Body of pancreas (tissue), 4 donors: ENCODE results near the gene REG1A. TPM values are rescaled to one million over a fixed set of nuclear protein-coding genes. Genes with fewer than 3 reads are reported as not detected.

Source experiments
- ATAC-seq: fragments of 150-250 bp; one replicate; pipeline ENCODE4 v1.9.1; 2016
- DNase-seq, 4 donors: peaks; one replicate each; pipeline ENCODE4 v3.0.0-alpha.2; 2019
- H3K27ac ChIP-seq, 4 donors: fragments of 200-600 bp; sonication (generic); 1 replicate in 3 of 4; 2 replicates in 1 of 4; pipeline versions ENCODE4 v1.5.1 to v1.6.1; 2016 to 2019; ENCODE audit warnings: mild to moderate bottlenecking in 1 of 4, mixed read lengths in 1 of 4, moderate library complexity in 1 of 4
- H3K27me3 ChIP-seq, 2 donors: fragments of 200-600 bp; sonication (generic); one replicate each; pipeline ENCODE4 v1.6.0; 2016; ENCODE audit warnings: mild to moderate bottlenecking in 1 of 2
- H3K36me3 ChIP-seq, 2 donors: fragments of 200-600 bp; sonication (generic); replicated peaks in 1 of 2; 2 replicates each; pipeline ENCODE4 v1.5.1; 2016; ENCODE audit warnings: low read depth in 2 of 2; ENCODE audit not compliant: insufficient read depth in 1 of 2
- H3K4me1 ChIP-seq: fragments of 200-600 bp; sonication (generic); one replicate; pipeline ENCODE4 v1.6.0; 2016
- H3K4me3 ChIP-seq, 2 donors: fragments of 200-600 bp; sonication (generic); 1 replicate in 1 of 2; 2 replicates in 1 of 2; pipeline ENCODE4 v1.5.1; 2016 to 2019
- H3K9me3 ChIP-seq, 3 donors: fragments of 200-600 bp; sonication (generic); 1 replicate in 2 of 3; 2 replicates in 1 of 3; pipeline ENCODE4 v1.5.1; 2016
- CTCF ChIP-seq, 7 experiments: fragments of 450-650 bp in 4 of 7; fragments of 200-600 bp in 3 of 7; sonication (generic) in 3 of 7; IDR thresholded peaks; one replicate each; pipeline ENCODE4 v1.5.1; 2016 to 2019; ENCODE audit warnings: antibody characterized with exemption in 7 of 7
- POLR2A ChIP-seq, 3 donors: fragments of 450-650 bp; IDR thresholded peaks; one replicate each; pipeline ENCODE4 v1.6.1; 2016; ENCODE audit warnings: antibody characterized with exemption in 3 of 3, mild to moderate bottlenecking in 2 of 3
- WGBS, 2 donors: methylation state at CpG; one replicate each; pipeline ENCODE4 v1.1.5; 2017; 5-methylcytosine and 5-hydroxymethylcytosine counted together
- intact Hi-C: fragments of 100-400 bp; cut with DNase I; formaldehyde crosslinking; loops from one replicate; pipeline ENCODE4 v1.15.1; 2023
- total RNA-seq, 2 donors: library from RNA; depleted of rRNA; stranded (reverse); fragments of >200 nt; gene quantifications; one replicate each; pipeline ENCODE4 v1.1.0, GENCODE V29; 2016

Gene REG1A
- total RNA-seq, 2 donors from 2014 or later: 14,523 to 48,012 TPM

- peaks cover 24% of the 10 kb centered on the region for H3K4me1 ChIP-seq
- WGBS, 2 donors: 85% methylated on average over 3 of the region's 3 CpGs
- no peaks in the 10 kb centered on the region for H3K9me3 ChIP-seq
- no peaks in the 10 kb centered on the region for H3K36me3 ChIP-seq
- ATAC-seq (no peak), DNase-seq (no peak)
- intact Hi-C loops: no loop called here
- no peak overlapping the region for H3K4me3 ChIP-seq
- TF ChIP-seq POLR2A (IDR thresholded peaks at IDR 0.05) (no peak), CTCF (IDR thresholded peaks at IDR 0.05) (no peak)
- H3K27ac ChIP-seq: no peak overlapping the region
- H3K27me3 ChIP-seq: no peaks in the 10 kb centered on the region
Observed at GRCh38 chr2:79128406-79128805, 8.1 kb downstream of the REG1A start.

- WGBS, 2 donors: 67 to 69% methylated on average over 6 of the region's 6 CpGs
Observed at GRCh38 chr2:79129260-79129659, 9.0 kb downstream of the REG1A start.

GRCh38 chr2:79129804-79130203 lies 9.5 kb downstream of the REG1A start:
- intact Hi-C loops: no loop called here
- H3K27me3 ChIP-seq: no peaks in the 10 kb centered on the region
- no peak for DNase-seq
- H3K4me1 ChIP-seq: peaks cover 34% of the 10 kb centered on the region
- no peaks in the 10 kb centered on the region for H3K36me3 ChIP-seq
- no peak for ATAC-seq
- no peaks in the 10 kb centered on the region for H3K9me3 ChIP-seq
- no peak overlapping the region for H3K4me3 ChIP-seq
- H3K27ac ChIP-seq: no peak overlapping the region
- TF ChIP-seq POLR2A (IDR thresholded peaks at IDR 0.05) (no peak), CTCF (IDR thresholded peaks at IDR 0.05) (no peak)

More at GRCh38 chr2:79129260-79129659, 9.0 kb downstream of the REG1A start:
- no peak overlapping the region for H3K27ac ChIP-seq
- intact Hi-C loops: no loop called here
- no peak for TF ChIP-seq CTCF (IDR thresholded peaks at IDR 0.05)
- TF ChIP-seq POLR2A (IDR thresholded peaks at IDR 0.05): no peak
- DNase-seq (no peak), ATAC-seq (no peak)
- peaks cover 33% of the 10 kb centered on the region for H3K4me1 ChIP-seq
- no peaks in the 10 kb centered on the region for H3K27me3 ChIP-seq
- H3K4me3 ChIP-seq: no peak overlapping the region
- H3K36me3 ChIP-seq: no peaks in the 10 kb centered on the region
- no peaks in the 10 kb centered on the region for H3K9me3 ChIP-seq

- peak; percentile 70 for ATAC-seq
- intact Hi-C loops: no loop called here
- no peaks in the 10 kb centered on the region for H3K27me3 ChIP-seq
Observed at GRCh38 chr2:79131687-79132086, 11.4 kb downstream of the REG1A start.

More at GRCh38 chr2:79131687-79132086, 11.4 kb downstream of the REG1A start:
- TF ChIP-seq POLR2A (IDR thresholded peaks at IDR 0.05) (no peak), CTCF (IDR thresholded peaks at IDR 0.05) (peak in 5 of 7 experiments; percentile 21 to 67 (median 59))
- Histone ChIP-seq H3K4me3 (no peak overlapping the region), H3K4me1 (peaks cover 44% of the 10 kb centered on the region), H3K36me3 (no peaks in the 10 kb centered on the region), H3K9me3 (no peaks in the 10 kb centered on the region), H3K27ac (peak overlapping the region in 2 of 4 donors; percentile 14 to 25)
- 21 to 27% methylated on average over 4 of the region's 4 CpGs for WGBS, 2 donors
- DNase-seq: peak in 3 of 4 donors; percentile 36 to 52 (median 49)
